OCI-LY3 (cell line): Measurements from ENCODE around the gene INCENP.

Experiments used
- H2AFZ ChIP-seq: fragments of 200-600, 300-600 bp; shearing (Covaris generic); 2 replicates; pipeline ENCODE4 v1.6.0; 2014; ENCODE audit warnings: antibody characterized with exemption, low read depth, low read length
- H3K27ac ChIP-seq: fragments of 200-600, 300-600 bp; sonication (generic); 2 replicates; pipeline ENCODE4 v1.5.1; 2014; ENCODE audit warnings: mild to moderate bottlenecking, low read length, moderate library complexity, mixed read lengths
- H3K27me3 ChIP-seq: fragments of 200-600, 300-600 bp; sonication (generic); 2 replicates; pipeline ENCODE4 v1.6.1; 2014; ENCODE audit warnings: low read depth, low read length, mixed read lengths
- H3K36me3 ChIP-seq: fragments of 200-600, 300-600 bp; sonication (generic); replicated peaks from 2 replicates; pipeline ENCODE3; 2014; ENCODE audit warnings: low read depth, low read length, mixed read lengths
- H3K4me1 ChIP-seq: fragments of 300-600, 200-600 bp; sonication (generic); 2 replicates; pipeline ENCODE4 v1.6.1; 2014; ENCODE audit warnings: low read length, mixed read lengths
- H3K4me2 ChIP-seq: fragments of 200-600, 300-600 bp; sonication (generic); 2 replicates; pipeline ENCODE4 v1.6.1; 2014; ENCODE audit warnings: low read length, mixed read lengths
- H3K4me3 ChIP-seq: fragments of 300-600, 200-600 bp; sonication (generic); 2 replicates; pipeline ENCODE4 v1.5.1; 2014; ENCODE audit warnings: antibody characterized with exemption, mild to moderate bottlenecking, low read length, moderate library complexity
- H3K79me2 ChIP-seq: fragments of 300-600, 200-600 bp; shearing (Covaris generic); 2 replicates; pipeline ENCODE4 v1.6.1; 2014; ENCODE audit warnings: mild to moderate bottlenecking, low read length, mixed read lengths
- H3K9ac ChIP-seq: fragments of 300-600, 200-600 bp; shearing (Covaris generic); 2 replicates; pipeline ENCODE4 v1.6.0; 2014; ENCODE audit warnings: mild to moderate bottlenecking, low read length, moderate library complexity
- H3K9me3 ChIP-seq: fragments of 200-600, 300-600 bp; shearing (Covaris generic); 2 replicates; pipeline ENCODE4 v1.6.1; 2014; ENCODE audit warnings: low read length, mixed read lengths; ENCODE audit not compliant: insufficient read depth
- H4K20me1 ChIP-seq: fragments of 200-600, 300-600 bp; sonication (generic); 2 replicates; pipeline ENCODE4 v1.6.1; 2016; ENCODE audit warnings: low read length, mixed read lengths; ENCODE audit not compliant: insufficient read depth
- EZH2phosphoT487 ChIP-seq: fragments of 200-600 bp; shearing (Covaris generic); IDR thresholded peaks from 2 replicates; pipeline ENCODE4 v1.6.1; 2018; ENCODE audit warnings: antibody characterized with exemption, mixed run types, low read depth
- TF ChIP-seq, protein P1 (sequence below): fragments of 200-600, 300-600 bp; sonication (generic); IDR thresholded peaks from 2 replicates; pipeline ENCODE4 v1.5.1; 2014; ENCODE audit warnings: antibody characterized with exemption, low read length, low read depth

Gene INCENP

DNA sequence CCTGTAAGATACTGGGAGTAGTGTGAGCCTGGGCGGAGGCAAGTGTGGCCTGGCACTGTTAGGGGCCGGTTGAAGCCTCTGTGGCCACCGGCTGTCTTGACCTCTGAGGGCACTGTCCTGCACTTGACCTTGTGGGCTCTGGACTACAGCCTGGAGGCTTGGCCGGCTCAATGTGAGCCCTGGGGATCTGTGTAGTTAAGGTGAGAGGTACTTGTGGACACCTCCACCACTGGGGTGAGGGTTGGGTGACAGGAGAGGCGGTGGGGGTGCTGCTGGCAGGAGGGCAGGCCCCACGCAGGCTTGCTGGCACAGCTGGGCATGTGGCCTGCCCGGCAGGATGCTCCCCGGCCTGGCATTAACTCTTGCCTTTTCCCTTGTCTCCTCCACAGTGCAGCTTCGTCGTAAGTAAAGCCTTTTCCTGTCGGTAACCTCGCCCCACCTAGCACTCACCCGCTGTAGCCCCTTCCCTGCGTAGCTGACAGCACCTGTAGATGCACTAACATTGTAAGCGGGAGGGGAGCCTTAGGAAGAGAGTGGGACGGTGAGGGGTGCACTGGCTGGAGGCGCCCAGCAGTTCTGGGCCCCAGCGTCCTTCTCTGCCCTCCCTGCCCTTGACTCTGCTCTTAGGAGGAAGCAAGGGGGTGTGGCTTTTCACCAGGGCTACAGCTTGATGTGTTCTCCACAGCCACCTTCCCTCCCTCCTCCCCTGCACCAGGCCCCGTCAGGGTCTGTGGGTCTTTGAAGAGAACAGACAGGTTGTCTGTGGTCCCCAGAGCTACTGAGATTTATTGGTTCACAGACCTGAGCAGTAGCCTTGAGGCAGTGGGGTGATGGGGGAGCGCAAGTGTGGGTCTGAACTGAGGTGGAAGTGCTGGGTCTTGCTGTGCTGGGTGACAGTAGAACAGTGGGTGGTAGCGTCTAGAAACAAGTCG lies 17.6 kb downstream of the INCENP start:
- H4K20me1 ChIP-seq = peaks cover 19% of the 10 kb centered on the region
- H3K4me3 ChIP-seq = no peak overlapping the region
- no peaks in the 10 kb centered on the region for H3K9me3 ChIP-seq
- peaks cover 22% of the 10 kb centered on the region for H3K79me2 ChIP-seq
- no peak overlapping the region for H3K9ac ChIP-seq
- H3K27ac ChIP-seq = no peak overlapping the region
- no peaks in the 10 kb centered on the region for H3K27me3 ChIP-seq
- peaks cover 10% of the 10 kb centered on the region; the same call in 1 of the 2 replicates for H3K4me1 ChIP-seq
- H3K4me2 ChIP-seq = no peak overlapping the region
- TF ChIP-seq, protein P1, sequence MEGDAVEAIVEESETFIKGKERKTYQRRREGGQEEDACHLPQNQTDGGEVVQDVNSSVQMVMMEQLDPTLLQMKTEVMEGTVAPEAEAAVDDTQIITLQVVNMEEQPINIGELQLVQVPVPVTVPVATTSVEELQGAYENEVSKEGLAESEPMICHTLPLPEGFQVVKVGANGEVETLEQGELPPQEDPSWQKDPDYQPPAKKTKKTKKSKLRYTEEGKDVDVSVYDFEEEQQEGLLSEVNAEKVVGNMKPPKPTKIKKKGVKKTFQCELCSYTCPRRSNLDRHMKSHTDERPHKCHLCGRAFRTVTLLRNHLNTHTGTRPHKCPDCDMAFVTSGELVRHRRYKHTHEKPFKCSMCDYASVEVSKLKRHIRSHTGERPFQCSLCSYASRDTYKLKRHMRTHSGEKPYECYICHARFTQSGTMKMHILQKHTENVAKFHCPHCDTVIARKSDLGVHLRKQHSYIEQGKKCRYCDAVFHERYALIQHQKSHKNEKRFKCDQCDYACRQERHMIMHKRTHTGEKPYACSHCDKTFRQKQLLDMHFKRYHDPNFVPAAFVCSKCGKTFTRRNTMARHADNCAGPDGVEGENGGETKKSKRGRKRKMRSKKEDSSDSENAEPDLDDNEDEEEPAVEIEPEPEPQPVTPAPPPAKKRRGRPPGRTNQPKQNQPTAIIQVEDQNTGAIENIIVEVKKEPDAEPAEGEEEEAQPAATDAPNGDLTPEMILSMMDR = no peak
- TF ChIP-seq EZH2phosphoT487 = no peak
- H2AFZ ChIP-seq = no peak overlapping the region
- peaks cover 91% of the 10 kb centered on the region for H3K36me3 ChIP-seq

DNA sequence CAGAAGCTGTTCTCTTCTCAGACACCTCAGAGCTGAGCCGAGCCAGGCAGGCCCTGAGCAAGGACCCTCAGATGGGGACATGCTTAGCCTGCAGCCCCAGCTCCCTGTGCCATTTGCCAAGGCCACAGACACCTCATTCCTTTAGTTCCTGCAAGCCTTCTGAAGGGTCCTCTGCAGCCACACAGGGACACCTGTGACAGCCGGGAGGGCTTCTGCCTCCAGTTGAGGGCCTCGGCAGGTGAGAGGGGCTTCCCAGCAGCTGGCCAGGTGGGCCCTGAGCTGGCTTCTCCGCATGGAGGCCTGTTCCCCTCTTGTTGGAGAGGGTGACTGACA lies 18.2 kb downstream of the INCENP start:
- H3K27me3 ChIP-seq = no peaks in the 10 kb centered on the region
- no peak overlapping the region for H3K9ac ChIP-seq
- peaks cover 19% of the 10 kb centered on the region for H4K20me1 ChIP-seq
- H3K4me2 ChIP-seq = no peak overlapping the region
- peaks cover 90% of the 10 kb centered on the region for H3K36me3 ChIP-seq
- H3K9me3 ChIP-seq = no peaks in the 10 kb centered on the region
- no peak overlapping the region for H2AFZ ChIP-seq
- no peak overlapping the region for H3K4me3 ChIP-seq
- no peak for TF ChIP-seq EZH2phosphoT487
- TF ChIP-seq, protein P1 = no peak
- no peak overlapping the region for H3K27ac ChIP-seq
- peaks cover 15% of the 10 kb centered on the region for H3K79me2 ChIP-seq
- H3K4me1 ChIP-seq = peaks cover 10% of the 10 kb centered on the region; the same call in 1 of the 2 replicates

DNA sequence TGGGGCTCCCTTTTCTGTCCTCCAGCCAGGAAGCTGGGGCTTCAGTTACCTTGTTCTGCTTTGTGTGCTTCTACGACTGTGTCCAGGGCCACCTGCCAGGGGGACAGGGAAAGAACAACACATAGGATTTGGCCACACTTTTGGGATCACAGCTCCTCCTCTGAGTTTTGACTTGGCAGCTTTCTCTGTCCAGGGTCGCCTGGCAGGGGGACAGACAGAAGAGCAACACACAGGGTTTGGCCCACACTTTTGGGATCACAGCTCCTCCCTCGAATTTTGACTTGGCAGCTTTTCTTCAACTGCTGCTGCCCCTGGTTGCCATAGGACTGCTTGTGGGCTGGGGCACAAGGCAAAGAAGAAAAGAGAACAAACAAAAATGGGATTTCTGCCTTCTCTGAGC lies 19.1 kb downstream of the INCENP start:
- Histone ChIP-seq H3K27ac (no peak overlapping the region), H4K20me1 (peaks cover 12% of the 10 kb centered on the region), H3K27me3 (no peaks in the 10 kb centered on the region), H3K9me3 (no peaks in the 10 kb centered on the region), H3K4me3 (no peak overlapping the region), H3K4me2 (no peak overlapping the region), H3K9ac (no peak overlapping the region), H3K79me2 (peaks cover 6% of the 10 kb centered on the region), H3K4me1 (peaks cover 4% of the 10 kb centered on the region; the same call in 1 of the 2 replicates), H3K36me3 (peaks cover 93% of the 10 kb centered on the region), H2AFZ (no peak overlapping the region)
- TF ChIP-seq, protein P1 = no peak
- no peak for TF ChIP-seq EZH2phosphoT487

DNA sequence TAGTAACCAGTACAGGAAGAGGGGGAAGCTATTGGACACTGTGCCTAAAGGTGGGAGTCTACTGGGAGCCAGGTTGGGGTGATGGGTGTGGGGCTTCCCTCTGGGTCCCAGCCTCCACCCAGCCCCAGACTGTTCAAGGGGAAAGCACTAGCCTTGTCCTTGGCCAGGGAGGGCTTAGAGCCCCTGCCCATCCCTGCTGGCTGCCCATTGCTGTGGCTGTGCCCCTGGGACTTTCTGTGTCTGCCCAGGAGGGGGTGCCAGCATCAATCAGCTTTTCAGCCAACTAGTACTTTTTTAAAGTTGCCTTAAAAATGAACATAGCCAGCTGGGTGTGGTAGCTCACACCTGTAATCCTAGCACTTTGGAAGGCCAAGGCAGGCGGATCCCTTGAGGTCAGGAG lies 19.9 kb downstream of the INCENP start:
- Histone ChIP-seq H3K9ac (no peak overlapping the region), H3K27me3 (no peaks in the 10 kb centered on the region), H3K9me3 (no peaks in the 10 kb centered on the region), H2AFZ (no peak overlapping the region), H3K36me3 (peaks cover 93% of the 10 kb centered on the region), H3K4me3 (no peak overlapping the region), H4K20me1 (peaks cover 4% of the 10 kb centered on the region; the same call in 1 of the 2 replicates), H3K4me1 (no peaks in the 10 kb centered on the region), H3K79me2 (no peaks in the 10 kb centered on the region; the same call in 1 of the 2 replicates), H3K4me2 (no peak overlapping the region), H3K27ac (no peak overlapping the region)
- TF ChIP-seq, protein P1 = 0 out of 2 replicates have a peak, but pooled peaks have one; percentile 7
- no peak for TF ChIP-seq EZH2phosphoT487
